SK-N-SH (cell line): ENCODE measurements around the gene TASP1. TPM values are rescaled to one million over a fixed set of nuclear protein-coding genes. Genes with fewer than 3 reads are reported as not detected.

Source experiments
- CTCF ChIA-PET: fragments of 300-600, 350-600 bp; formaldehyde crosslinking; extraction: SDS; loops from one replicate; lab custom pipeline; 2021; lab: Yijun Ruan, JAX
- POLR2A ChIA-PET: fragments of 350-600 bp; sonication (Branson Sonifier 250); formaldehyde crosslinking; extraction: SDS; loops from one replicate; lab custom pipeline; 2020; ENCODE audit warnings: antibody characterized with exemption, inconsistent platforms; lab: Yijun Ruan, JAX
- DNase-seq: peaks from one replicate; pipeline ENCODE4 v3.0.0; 2012
- H2AFZ ChIP-seq: fragments of 200-600 bp; sonication (generic); 2 replicates; pipeline ENCODE4 v1.8.1; 2016; ENCODE audit warnings: antibody characterized with exemption, mild to moderate bottlenecking, low read depth
- H3F3A ChIP-seq: fragments of 200-600 bp; sonication (generic); replicated peaks from 2 replicates; pipeline ENCODE3; 2016; ENCODE audit warnings: antibody characterized with exemption, mild to moderate bottlenecking; ENCODE audit not compliant: insufficient read depth
- H3K27ac ChIP-seq, 2 experiments: fragments of 200-500 bp in 1 of 2; fragments of 200-600 bp in 1 of 2; sonication (Bioruptor generic) in 1 of 2; sonication (generic), shearing (Covaris generic) in 1 of 2; 2 replicates each; pipeline versions ENCODE4 v1.5.1 to v1.6.1; 2014 to 2016; ENCODE audit warnings: low read depth in 2 of 2, inconsistent platforms in 1 of 2, low read length in 1 of 2, mild to moderate bottlenecking in 1 of 2, mixed read lengths in 1 of 2
- H3K27me3 ChIP-seq: fragments of 200-600 bp; sonication (generic), shearing (Covaris generic); 2 replicates; pipeline ENCODE4 v1.6.1; 2016; ENCODE audit warnings: mixed run types; ENCODE audit not compliant: insufficient read depth
- H3K36me3 ChIP-seq, 2 experiments: fragments of 200-500 bp in 1 of 2; fragments of 200-600 bp in 1 of 2; sonication (Bioruptor generic) in 1 of 2; sonication (generic) in 1 of 2; replicated peaks in 1 of 2; 2 replicates each; pipeline versions ENCODE3 to v1.5.1; 2014 to 2016; ENCODE audit warnings: low read length in 1 of 2, mild to moderate bottlenecking in 1 of 2; ENCODE audit not compliant: insufficient read depth in 2 of 2, control insufficient read depth in 1 of 2
- H3K4me1 ChIP-seq, 2 experiments: fragments of 200-500 bp in 1 of 2; fragments of 200-600 bp in 1 of 2; sonication (Bioruptor generic) in 1 of 2; sonication (generic), shearing (Covaris generic) in 1 of 2; 2 replicates each; pipeline versions ENCODE4 v1.5.1 to v1.6.1; 2014 to 2016; ENCODE audit warnings: low read depth in 1 of 2, low read length in 1 of 2, mixed run types in 1 of 2; ENCODE audit not compliant: insufficient read depth in 2 of 2, control insufficient read depth in 1 of 2
- H3K4me2 ChIP-seq: fragments of 200-600 bp; sonication (generic), shearing (Covaris generic); 2 replicates; pipeline ENCODE4 v1.6.1; 2017; ENCODE audit warnings: mixed run types
- H3K4me3 ChIP-seq, 2 experiments: fragments of 200-500 bp in 1 of 2; fragments of 200-600 bp in 1 of 2; sonication (Bioruptor generic) in 1 of 2; sonication (generic), shearing (Covaris generic) in 1 of 2; 2 replicates each; pipeline versions ENCODE4 v1.5.1 to v1.8.1; 2014 to 2016; ENCODE audit warnings: low read depth in 2 of 2, inconsistent platforms in 1 of 2, low read length in 1 of 2, mild to moderate bottlenecking in 1 of 2, mixed read lengths in 1 of 2, moderate library complexity in 1 of 2
- H3K79me2 ChIP-seq: fragments of 200-600 bp; sonication (generic); 2 replicates; pipeline ENCODE4 v1.8.1; 2017; ENCODE audit warnings: mild to moderate bottlenecking; ENCODE audit not compliant: insufficient read depth
- H3K9ac ChIP-seq: fragments of 200-600 bp; sonication (generic); 2 replicates; pipeline ENCODE4 v1.6.1; 2017; ENCODE audit warnings: mixed run types
- H3K9me2 ChIP-seq: fragments of 200-600 bp; sonication (generic); 2 replicates; pipeline ENCODE4 v1.6.1; 2017; ENCODE audit warnings: mixed run types
- H3K9me3 ChIP-seq: fragments of 200-600 bp; sonication (generic); 2 replicates; pipeline ENCODE4 v1.6.1; 2017; ENCODE audit warnings: mixed run types, mild to moderate bottlenecking, moderate library complexity
- H4K20me1 ChIP-seq: fragments of 200-600 bp; sonication (generic); 2 replicates; pipeline ENCODE4 v1.6.1; 2017; ENCODE audit warnings: mild to moderate bottlenecking, mixed run types; ENCODE audit not compliant: insufficient read depth
- ELF1 ChIP-seq: IDR thresholded peaks from 2 replicates; pipeline ENCODE4 v1.4.0; 2012
- FOXJ3 ChIP-seq: sonication (generic); formaldehyde crosslinking; IDR thresholded peaks from 2 replicates; pipeline ENCODE4 v1.5.1; 2020; ENCODE audit warnings: mild to moderate bottlenecking, missing genetic modification reagents
- GABPA ChIP-seq: IDR thresholded peaks from 2 replicates; pipeline ENCODE4 v1.4.0; 2012; ENCODE audit warnings: low read depth, mild to moderate bottlenecking
- GATA2 ChIP-seq: sonication (generic); formaldehyde crosslinking; IDR thresholded peaks from 2 replicates; pipeline ENCODE4 v1.5.0; 2020; ENCODE audit warnings: mild to moderate bottlenecking, missing genetic modification reagents
- MEF2A ChIP-seq: IDR thresholded peaks from 2 replicates; pipeline ENCODE4 v1.4.0; 2012; ENCODE audit warnings: low read depth, borderline replicate concordance
- MXI1 ChIP-seq: IDR thresholded peaks from 2 replicates; pipeline ENCODE4 v1.6.1; 2012; ENCODE audit warnings: mild to moderate bottlenecking, low read depth, low read length, improper control_type of control experiment
- RXRA ChIP-seq: IDR thresholded peaks from 2 replicates; pipeline ENCODE4 v1.4.0; 2012; ENCODE audit warnings: low read depth, mild to moderate bottlenecking, borderline replicate concordance
- SIN3A ChIP-seq: IDR thresholded peaks from 2 replicates; pipeline ENCODE4 v1.6.1; 2012; ENCODE audit warnings: low read depth, mild to moderate bottlenecking, low read length, moderate library complexity, borderline replicate concordance
- TAF1 ChIP-seq: IDR thresholded peaks from 2 replicates; pipeline ENCODE4 v1.6.1; 2012; ENCODE audit warnings: low read depth, mild to moderate bottlenecking, low read length, moderate library complexity, borderline replicate concordance
- TEAD4 ChIP-seq: IDR thresholded peaks from 2 replicates; pipeline ENCODE4 v1.4.0; 2012; ENCODE audit warnings: mild to moderate bottlenecking, borderline replicate concordance; ENCODE audit not compliant: insufficient read depth
- WGBS: methylation state at CpG from one replicate; pipeline ENCODE4 v1.1.6; 2017; ENCODE audit warnings: low lambda C conversion rate; 5-methylcytosine and 5-hydroxymethylcytosine counted together
- polyA plus RNA-seq, 3 experiments: library from polyadenylated mRNA; depleted of rRNA; stranded (reverse); fragments of >200 nt; gene quantifications; 2 replicates each; pipeline ENCODE4 v1.2.3, GENCODE V29; 2012
- TF ChIP-seq, protein P1 (sequence below): fragments of 200-600 bp; sonication (generic); IDR thresholded peaks from 2 replicates; pipeline ENCODE4 v1.6.1; 2017; ENCODE audit warnings: antibody characterized with exemption, mild to moderate bottlenecking, moderate library complexity
- TF ChIP-seq, protein P2 (sequence below): fragments of 150-350 bp; IDR thresholded peaks from 2 replicates; pipeline ENCODE4 v1.6.1; 2017; ENCODE audit warnings: antibody characterized with exemption, low read length, low read depth, borderline replicate concordance

Gene TASP1
- polyA plus RNA-seq, 1 of the 3 experiments (the other 2 are of a cell fraction) = 5.9 TPM

DNA sequence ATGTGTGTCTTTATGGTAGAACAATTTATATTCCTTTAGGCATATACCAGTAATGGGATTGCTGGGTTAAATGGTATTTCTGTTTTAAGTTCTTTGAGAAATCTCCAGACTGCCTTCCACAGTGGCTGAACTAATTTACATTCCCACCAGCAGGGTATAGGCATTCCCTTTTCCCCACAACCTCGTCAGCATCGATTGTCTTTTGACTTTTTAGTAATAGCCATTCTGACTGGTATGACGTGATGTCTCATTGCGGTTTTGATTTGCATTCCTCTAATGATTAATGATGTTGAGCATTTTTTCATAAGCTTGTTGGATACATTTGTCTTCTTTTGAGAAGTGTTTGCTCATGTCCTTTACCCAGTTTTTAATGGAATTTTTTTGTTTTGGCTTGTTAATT is 5.3 kb upstream of the TASP1 start:
- H3K4me1 ChIP-seq = peaks cover 0 to 10% of the 10 kb centered on the region in 2 experiments; a peak in 1 of 4 replicates
- ChIA-PET CTCF (no interaction called here), POLR2A (no interaction called here)
- H3K9ac ChIP-seq = no peak overlapping the region
- H3K9me2 ChIP-seq = no peaks in the 10 kb centered on the region
- TF ChIP-seq SIN3A (no peak), FOXJ3 (CRISPR knock-in tag) (no peak)
- TF ChIP-seq, protein P1, sequence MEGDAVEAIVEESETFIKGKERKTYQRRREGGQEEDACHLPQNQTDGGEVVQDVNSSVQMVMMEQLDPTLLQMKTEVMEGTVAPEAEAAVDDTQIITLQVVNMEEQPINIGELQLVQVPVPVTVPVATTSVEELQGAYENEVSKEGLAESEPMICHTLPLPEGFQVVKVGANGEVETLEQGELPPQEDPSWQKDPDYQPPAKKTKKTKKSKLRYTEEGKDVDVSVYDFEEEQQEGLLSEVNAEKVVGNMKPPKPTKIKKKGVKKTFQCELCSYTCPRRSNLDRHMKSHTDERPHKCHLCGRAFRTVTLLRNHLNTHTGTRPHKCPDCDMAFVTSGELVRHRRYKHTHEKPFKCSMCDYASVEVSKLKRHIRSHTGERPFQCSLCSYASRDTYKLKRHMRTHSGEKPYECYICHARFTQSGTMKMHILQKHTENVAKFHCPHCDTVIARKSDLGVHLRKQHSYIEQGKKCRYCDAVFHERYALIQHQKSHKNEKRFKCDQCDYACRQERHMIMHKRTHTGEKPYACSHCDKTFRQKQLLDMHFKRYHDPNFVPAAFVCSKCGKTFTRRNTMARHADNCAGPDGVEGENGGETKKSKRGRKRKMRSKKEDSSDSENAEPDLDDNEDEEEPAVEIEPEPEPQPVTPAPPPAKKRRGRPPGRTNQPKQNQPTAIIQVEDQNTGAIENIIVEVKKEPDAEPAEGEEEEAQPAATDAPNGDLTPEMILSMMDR = 0 out of 2 replicates have a peak, but pooled peaks have one; percentile 19
- no peaks in the 10 kb centered on the region for H3K9me3 ChIP-seq
- peaks cover 3% of the 10 kb centered on the region for H3F3A ChIP-seq
- WGBS = 67% methylated on average over 4 of the region's 4 CpGs
- no peak overlapping the region for H2AFZ ChIP-seq
- no peak for DNase-seq
- H3K27ac ChIP-seq = no peak overlapping the region
- no peaks in the 10 kb centered on the region for H3K79me2 ChIP-seq
- no peaks in the 10 kb centered on the region for H3K36me3 ChIP-seq
- H3K27me3 ChIP-seq = no peaks in the 10 kb centered on the region
- H3K4me3 ChIP-seq = no peak overlapping the region
- H4K20me1 ChIP-seq = no peaks in the 10 kb centered on the region
- H3K4me2 ChIP-seq = no peak overlapping the region

DNA sequence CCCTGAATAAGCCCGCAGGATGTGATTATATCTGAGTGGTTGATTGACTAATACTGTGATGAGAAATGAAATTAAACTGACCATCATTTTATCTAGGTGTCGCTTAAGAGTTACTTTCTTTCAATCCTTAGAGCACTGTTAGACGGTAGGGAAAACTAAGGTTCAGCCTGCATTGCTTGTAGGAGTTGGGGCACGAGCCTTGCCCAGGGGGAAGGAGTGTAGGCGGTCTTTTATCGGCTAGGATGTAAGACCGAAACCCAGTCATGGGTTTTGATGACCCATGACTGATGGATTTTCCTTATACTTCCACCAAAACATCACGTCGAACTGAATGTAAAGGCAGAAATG is 392 bp upstream of the TASP1 start:
- H3K9me3 ChIP-seq = no peaks in the 10 kb centered on the region
- no peaks in the 10 kb centered on the region for H3K9me2 ChIP-seq
- peak overlapping the region; percentile 18; the same call in 1 of the 2 replicates for H3K9ac ChIP-seq
- peak; percentile 32 for DNase-seq
- peak; percentile 58; the same call in 1 of the 2 replicates for TF ChIP-seq GATA2 (CRISPR knock-in tag)
- TF ChIP-seq FOXJ3 (CRISPR knock-in tag) = no peak
- no peaks in the 10 kb centered on the region for H3K36me3 ChIP-seq
- H3K4me2 ChIP-seq = peak overlapping the region; percentile 78
- CTCF ChIA-PET = interaction anchor here (0.8 to 1.4 kb wide), 2 partner anchors 93 to 133 kb away, joined by 3 read pairs; no protein-coding TSS in a partner anchor
- 21% methylated on average over 8 of the region's 9 CpGs for WGBS
- H3K27me3 ChIP-seq = no peaks in the 10 kb centered on the region
- H3K4me3 ChIP-seq = peak overlapping the region; percentile 89 to 99
- H4K20me1 ChIP-seq = no peaks in the 10 kb centered on the region
- H3K4me1 ChIP-seq = peaks cover 0 to 3% of the 10 kb centered on the region in 2 experiments; a peak in 2 of 4 replicates
- H2AFZ ChIP-seq = peak overlapping the region; percentile 97
- H3K27ac ChIP-seq = peak overlapping the region; percentile 18 to 87; a peak in 2 of 4 replicates
- H3F3A ChIP-seq = peaks cover 3% of the 10 kb centered on the region
- POLR2A ChIA-PET = no interaction called here
- peaks cover 44% of the 10 kb centered on the region for H3K79me2 ChIP-seq

DNA sequence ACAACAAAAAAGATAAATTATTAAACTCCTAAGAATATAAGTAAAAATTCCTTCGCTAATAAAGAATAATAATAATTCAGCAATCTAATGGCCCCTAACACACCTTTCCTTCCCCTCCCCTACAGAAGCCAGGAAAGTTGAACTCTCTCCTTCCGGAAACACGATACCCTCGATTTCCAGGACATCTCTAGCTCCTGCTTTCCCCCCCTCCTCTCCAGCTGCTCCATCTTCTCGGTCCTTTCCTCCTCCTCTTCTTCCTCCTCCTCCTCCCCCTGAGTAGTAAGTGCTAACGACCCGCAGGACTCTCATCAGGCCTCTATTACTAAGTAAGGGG is 603 bp downstream of the TASP1 start:
- no peaks in the 10 kb centered on the region for H3K36me3 ChIP-seq
- peak overlapping the region; percentile 78 for H3K4me2 ChIP-seq
- peak overlapping the region; percentile 64 to 87 for H3K27ac ChIP-seq
- peak overlapping the region; percentile 68 for H3K9ac ChIP-seq
- no peaks in the 10 kb centered on the region for H3K9me2 ChIP-seq
- DNase-seq = no peak
- peak overlapping the region; percentile 88 for H2AFZ ChIP-seq
- H3F3A ChIP-seq = peaks cover 6% of the 10 kb centered on the region
- H3K4me1 ChIP-seq = peaks cover 0 to 3% of the 10 kb centered on the region in 2 experiments; a peak in 2 of 4 replicates
- H3K4me3 ChIP-seq = peak overlapping the region; percentile 89 to 99
- ChIA-PET POLR2A (no interaction called here), CTCF (interaction anchor here (1.4 kb wide), 1 partner anchor 92 kb away, joined by 3 read pairs; no protein-coding TSS in a partner anchor)
- no peaks in the 10 kb centered on the region for H4K20me1 ChIP-seq
- TF ChIP-seq RXRA (no peak), MXI1 (no peak), ELF1 (no peak), GABPA (no peak), MEF2A (no peak), TAF1 (no peak), TEAD4 (no peak), FOXJ3 (CRISPR knock-in tag) (no peak)
- TF ChIP-seq, protein P2, sequence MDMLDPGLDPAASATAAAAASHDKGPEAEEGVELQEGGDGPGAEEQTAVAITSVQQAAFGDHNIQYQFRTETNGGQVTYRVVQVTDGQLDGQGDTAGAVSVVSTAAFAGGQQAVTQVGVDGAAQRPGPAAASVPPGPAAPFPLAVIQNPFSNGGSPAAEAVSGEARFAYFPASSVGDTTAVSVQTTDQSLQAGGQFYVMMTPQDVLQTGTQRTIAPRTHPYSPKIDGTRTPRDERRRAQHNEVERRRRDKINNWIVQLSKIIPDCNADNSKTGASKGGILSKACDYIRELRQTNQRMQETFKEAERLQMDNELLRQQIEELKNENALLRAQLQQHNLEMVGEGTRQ = no peak
- H3K27me3 ChIP-seq = no peaks in the 10 kb centered on the region
- peaks cover 51% of the 10 kb centered on the region for H3K79me2 ChIP-seq
- no peaks in the 10 kb centered on the region for H3K9me3 ChIP-seq
- 2% methylated on average over 7 of the region's 7 CpGs for WGBS
